HepG2 (cell line): ENCODE data around the gene MFAP3L. TPM values are rescaled to one million over a fixed set of nuclear protein-coding genes. Genes with fewer than 3 reads are reported as not detected.
A peak's percentile ranks its signal among the peaks of the same experiment; 100 is the strongest.

Source experiments
- AFF4 ChIP-seq: sonication (generic); formaldehyde crosslinking; IDR thresholded peaks from 2 replicates; pipeline ENCODE4 v1.4.0; 2020; ENCODE audit warnings: missing genetic modification reagents
- CSRNP2 ChIP-seq: sonication (generic); formaldehyde crosslinking; conservative IDR thresholded peaks from 2 replicates; pipeline ENCODE4 v1.8.0; 2022; ENCODE audit warnings: low read depth, missing genetic modification reagents
- JUN ChIP-seq: sonication (generic); formaldehyde crosslinking; IDR thresholded peaks from 2 replicates; pipeline ENCODE4 v1.4.0; 2020; ENCODE audit warnings: mild to moderate bottlenecking, missing genetic modification reagents
- MAF1 ChIP-seq: sonication (generic); formaldehyde crosslinking; IDR thresholded peaks from 2 replicates; pipeline ENCODE4 v1.5.0; 2020; ENCODE audit warnings: missing genetic modification reagents, borderline replicate concordance
- MED13 ChIP-seq: sonication (generic); formaldehyde crosslinking; IDR thresholded peaks from 2 replicates; pipeline ENCODE4 v1.5.0; 2020; ENCODE audit warnings: missing genetic modification reagents
- MED8 ChIP-seq: sonication (generic); formaldehyde crosslinking; IDR thresholded peaks from 2 replicates; pipeline ENCODE4 v1.8.1; 2023; ENCODE audit warnings: mild to moderate bottlenecking, missing genetic modification reagents; ENCODE audit not compliant: insufficient replicate concordance
- NFE2 ChIP-seq: sonication (generic); formaldehyde crosslinking; IDR thresholded peaks from 2 replicates; pipeline ENCODE4 v1.4.0; 2020; ENCODE audit warnings: missing genetic modification reagents
- PHF20 ChIP-seq: sonication (generic); formaldehyde crosslinking; IDR thresholded peaks from 2 replicates; pipeline ENCODE4 v1.5.0; 2020; ENCODE audit warnings: mild to moderate bottlenecking, missing genetic modification reagents
- RAD21 ChIP-seq: fragments of 450-650 bp; formaldehyde crosslinking; IDR thresholded peaks from 2 replicates; pipeline ENCODE4 v1.5.0; 2020; ENCODE audit warnings: mild to moderate bottlenecking
- RARA ChIP-seq: IDR thresholded peaks from 2 replicates; pipeline ENCODE4 v1.6.1; 2016; ENCODE audit warnings: missing genetic modification reagents, missing compliant biosample characterization
- RBM22 ChIP-seq: fragments of 200-400 bp; formaldehyde crosslinking; optimal IDR thresholded peaks from 2 replicates; pipeline ENCODE3; 2017; ENCODE audit warnings: mild to moderate bottlenecking, low read length, moderate library complexity
- RORA ChIP-seq: sonication (generic); formaldehyde crosslinking; IDR thresholded peaks from 2 replicates; pipeline ENCODE4 v1.5.0; 2020; ENCODE audit warnings: mild to moderate bottlenecking, missing genetic modification reagents, moderate library complexity
- SIN3B ChIP-seq: fragments of 150-350 bp; IDR thresholded peaks from 2 replicates; pipeline ENCODE4 v1.6.1; 2014; ENCODE audit warnings: low read length
- SIX4 ChIP-seq: sonication (generic); formaldehyde crosslinking; IDR thresholded peaks from 2 replicates; pipeline ENCODE4 v1.4.0; 2020; ENCODE audit warnings: missing genetic modification reagents
- SMAD1 ChIP-seq: sonication (generic); formaldehyde crosslinking; IDR thresholded peaks from 2 replicates; pipeline ENCODE4 v1.4.0; 2020; ENCODE audit warnings: missing genetic modification reagents, low read depth, mild to moderate bottlenecking, borderline replicate concordance
- SNAI1 ChIP-seq: sonication (generic); formaldehyde crosslinking; IDR thresholded peaks from 2 replicates; pipeline ENCODE4 v1.5.0; 2020; ENCODE audit warnings: mild to moderate bottlenecking, missing genetic modification reagents, borderline replicate concordance
- STAT5B ChIP-seq: sonication (generic); formaldehyde crosslinking; IDR thresholded peaks from 2 replicates; pipeline ENCODE4 v1.4.0; 2020; ENCODE audit warnings: missing genetic modification reagents
- U2AF2 ChIP-seq: fragments of 200-400 bp; formaldehyde crosslinking; IDR thresholded peaks from 2 replicates; pipeline ENCODE4 v1.6.1; 2017; ENCODE audit warnings: low read depth, mild to moderate bottlenecking, low read length
- ZNF256 ChIP-seq: sonication (generic); formaldehyde crosslinking; conservative IDR thresholded peaks from 2 replicates; pipeline ENCODE4 v1.4.0; 2020; ENCODE audit warnings: missing genetic modification reagents
- ZNF326 ChIP-seq: sonication (generic); formaldehyde crosslinking; IDR thresholded peaks from 2 replicates; pipeline ENCODE4 v1.4.0; 2020; ENCODE audit warnings: missing genetic modification reagents, borderline replicate concordance
- ZNF552 ChIP-seq: sonication (generic); formaldehyde crosslinking; IDR thresholded peaks from 2 replicates; pipeline ENCODE4 v1.9.0; 2022; ENCODE audit warnings: missing genetic modification reagents, mild to moderate bottlenecking, borderline replicate concordance
- ZNF83 ChIP-seq: sonication (generic); formaldehyde crosslinking; IDR thresholded peaks from 2 replicates; pipeline ENCODE4 v1.4.0; 2020; ENCODE audit warnings: missing genetic modification reagents, mild to moderate bottlenecking, borderline replicate concordance
- ZNF879 ChIP-seq: sonication (generic); formaldehyde crosslinking; IDR thresholded peaks from 2 replicates; pipeline ENCODE4 v1.8.1; 2023; ENCODE audit warnings: missing genetic modification reagents
- ZSCAN29 ChIP-seq: sonication (generic); formaldehyde crosslinking; conservative IDR thresholded peaks from 2 replicates; pipeline ENCODE4 v1.4.0; 2020; ENCODE audit warnings: mild to moderate bottlenecking, missing genetic modification reagents
- polyA plus RNA-seq, 8 experiments: library from polyadenylated mRNA; depleted of rRNA in 3 of 8; stranded (reverse) in 7 of 8; unstranded in 1 of 8; fragments of >200 nt; fragmentation: Illumina TruSeq in 4 of 8; extraction: Trizol in 4 of 8; gene quantifications; 2 replicates each; pipeline versions ENCODE4 v1.2.1 to v1.2.3, GENCODE V29; 2011 to 2016; ENCODE audit warnings: low read depth in 4 of 8, missing spikeins in 1 of 8, mixed read lengths in 1 of 8; ENCODE audit not compliant: insufficient read depth in 1 of 8
- total RNA-seq, 5 experiments: library from RNA; depleted of rRNA; stranded (reverse); fragments of >200 nt; fragmentation: Illumina TruSeq; extraction: Trizol; gene quantifications; 2 replicates each; pipeline ENCODE4 v1.2.3, GENCODE V29; 2016; ENCODE audit warnings: low read depth in 1 of 5

MFAP3L gene
- total and polyA plus RNA-seq, 2 of the 13 experiments (the other 11 are each of a cell fraction or from before 2014, with no cell fraction given): 1.5 to 3.6 TPM

- TF ChIP-seq MED8 (CRISPR knock-in tag): no peak
- TF ChIP-seq ZNF83 (CRISPR knock-in tag): no peak
- no peak for TF ChIP-seq STAT5B (CRISPR knock-in tag)
- no peak for TF ChIP-seq AFF4 (CRISPR knock-in tag)
- TF ChIP-seq RARA (CRISPR knock-in tag): no peak
- no peak for TF ChIP-seq ZNF326 (CRISPR knock-in tag)
- no peak for TF ChIP-seq MAF1 (CRISPR knock-in tag)
- no peak for TF ChIP-seq U2AF2
- TF ChIP-seq RAD21: peak; percentile 45; the same call in 1 of the 2 replicates
- TF ChIP-seq JUN (CRISPR knock-in tag): no peak
- TF ChIP-seq SIN3B: no peak
- TF ChIP-seq ZNF552 (CRISPR knock-in tag): no peak
- TF ChIP-seq RBM22: no peak
- 0 out of 2 replicates have a peak, but pooled peaks have one; percentile 15 for TF ChIP-seq SIX4 (CRISPR knock-in tag)
- TF ChIP-seq SNAI1: no peak
- TF ChIP-seq MED13: no peak
- no peak for TF ChIP-seq CSRNP2 (CRISPR knock-in tag)
- no peak for TF ChIP-seq ZSCAN29 (CRISPR knock-in tag)
- TF ChIP-seq ZNF879 (CRISPR knock-in tag): no peak
- no peak for TF ChIP-seq RORA (CRISPR knock-in tag)
- no peak for TF ChIP-seq ZNF256
- no peak for TF ChIP-seq NFE2
- no peak for TF ChIP-seq SMAD1 (CRISPR knock-in tag)
- no peak for TF ChIP-seq PHF20
These were observed at the start of gene MFAP3L (continued) for GRCh38 chr4:170026253-170027021.
